Right lobe of liver (tissue), 4 donors: Measurements from ENCODE around the gene PHF21B.

ENCODE experiments used
- POLR2A ChIP-seq: fragments of 450-650 bp; IDR thresholded peaks from one replicate; pipeline ENCODE4 v1.6.1; 2017; ENCODE audit warnings: antibody characterized with exemption, mild to moderate bottlenecking
- TF ChIP-seq, protein P1 (sequence below), 4 donors: fragments of 200-600 bp in 3 of 4; fragments of 450-650 bp in 1 of 4; IDR thresholded peaks; one replicate each; pipeline versions ENCODE4 v1.5.1 to v1.8.0; 2016 to 2022; ENCODE audit warnings: antibody characterized with exemption in 4 of 4, mild to moderate bottlenecking in 2 of 4
- donor health status: DM: no; HTN: no; CAD: no.
- donor health status: DM: no; HTN: no; CAD: no.
- donor health status: DM: no; HTN: yes; CAD: no.

DNA sequence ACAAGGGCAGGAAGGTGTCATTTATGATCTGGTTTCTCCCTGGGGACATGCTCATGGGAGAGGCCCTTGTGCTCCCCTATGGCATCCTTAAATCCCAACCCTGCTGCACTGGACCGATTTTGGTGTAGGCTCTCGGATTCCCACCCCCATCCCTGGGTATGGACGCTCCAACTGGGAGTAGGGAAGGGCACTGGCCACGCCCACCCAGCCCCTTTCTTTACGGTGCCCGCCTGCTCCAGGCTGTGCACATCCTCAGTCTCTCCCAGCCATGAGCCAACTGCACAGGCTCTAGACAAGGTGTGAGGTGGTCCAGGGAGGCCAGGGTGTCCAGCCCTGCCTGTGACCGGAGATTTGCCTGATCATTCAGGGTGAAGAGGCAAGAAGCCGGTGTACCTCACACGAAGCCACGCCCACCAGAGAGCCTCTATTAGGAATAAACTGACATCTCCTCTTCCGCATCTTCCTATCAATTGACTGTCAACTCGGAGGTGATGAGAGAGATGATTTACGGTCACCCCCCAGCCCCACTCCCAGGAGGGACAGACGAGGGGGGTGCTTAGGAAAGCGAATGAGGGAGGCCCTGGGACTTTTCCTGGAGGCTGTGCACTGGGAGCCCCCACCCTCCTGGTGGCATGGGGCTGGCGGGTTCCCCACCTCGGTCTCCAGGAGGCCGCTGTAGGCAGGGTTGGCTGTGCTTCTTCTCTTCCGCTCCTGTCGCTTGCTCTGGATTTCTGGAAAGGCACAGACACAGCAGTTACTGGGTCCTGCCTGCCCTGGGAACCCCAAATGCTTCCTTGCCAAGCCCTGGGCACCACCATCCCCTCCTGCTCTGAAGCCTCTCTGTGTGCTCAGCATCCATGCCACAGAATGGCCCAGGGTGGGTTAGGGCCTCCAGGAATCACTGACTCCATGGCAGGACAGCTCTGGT lies 116.7 kb downstream of the PHF21B start:
- TF ChIP-seq POLR2A = no peak
- TF ChIP-seq, protein P1, sequence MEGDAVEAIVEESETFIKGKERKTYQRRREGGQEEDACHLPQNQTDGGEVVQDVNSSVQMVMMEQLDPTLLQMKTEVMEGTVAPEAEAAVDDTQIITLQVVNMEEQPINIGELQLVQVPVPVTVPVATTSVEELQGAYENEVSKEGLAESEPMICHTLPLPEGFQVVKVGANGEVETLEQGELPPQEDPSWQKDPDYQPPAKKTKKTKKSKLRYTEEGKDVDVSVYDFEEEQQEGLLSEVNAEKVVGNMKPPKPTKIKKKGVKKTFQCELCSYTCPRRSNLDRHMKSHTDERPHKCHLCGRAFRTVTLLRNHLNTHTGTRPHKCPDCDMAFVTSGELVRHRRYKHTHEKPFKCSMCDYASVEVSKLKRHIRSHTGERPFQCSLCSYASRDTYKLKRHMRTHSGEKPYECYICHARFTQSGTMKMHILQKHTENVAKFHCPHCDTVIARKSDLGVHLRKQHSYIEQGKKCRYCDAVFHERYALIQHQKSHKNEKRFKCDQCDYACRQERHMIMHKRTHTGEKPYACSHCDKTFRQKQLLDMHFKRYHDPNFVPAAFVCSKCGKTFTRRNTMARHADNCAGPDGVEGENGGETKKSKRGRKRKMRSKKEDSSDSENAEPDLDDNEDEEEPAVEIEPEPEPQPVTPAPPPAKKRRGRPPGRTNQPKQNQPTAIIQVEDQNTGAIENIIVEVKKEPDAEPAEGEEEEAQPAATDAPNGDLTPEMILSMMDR (IDR thresholded peaks at IDR 0.05) = no peak
